Lower lobe of right lung (tissue), 2 donors: ENCODE results near the gene LAMB3. TPM values are rescaled to one million over a fixed set of nuclear protein-coding genes. Genes with fewer than 3 reads are reported as not detected.

Experiments used
- ATAC-seq, 2 donors: fragments of 200-7000 bp; cut with Tn5 transposase; one replicate each; pipeline ENCODE4 v1.9.1; 2020 to 2022; ENCODE audit warnings: mild to moderate bottlenecking in 2 of 2, moderate library complexity in 2 of 2
- DNase-seq: peaks from one replicate; pipeline ENCODE4 v3.0.0-alpha.2; 2020
- H3K27ac ChIP-seq: fragments of 200-600 bp; one replicate; pipeline ENCODE4 v1.8.0; 2022
- H3K27me3 ChIP-seq: fragments of 200-600 bp; one replicate; pipeline ENCODE4 v1.8.0; 2022; ENCODE audit warnings: low read depth
- H3K36me3 ChIP-seq: fragments of 200-600 bp; one replicate; pipeline ENCODE4 v1.8.0; 2022; ENCODE audit warnings: mild to moderate bottlenecking
- H3K4me1 ChIP-seq: fragments of 200-600 bp; one replicate; pipeline ENCODE4 v1.8.0; 2022
- H3K4me3 ChIP-seq: fragments of 200-600 bp; one replicate; pipeline ENCODE4 v1.8.0; 2022; ENCODE audit warnings: mild to moderate bottlenecking
- H3K9me3 ChIP-seq: fragments of 200-600 bp; one replicate; pipeline ENCODE4 v1.8.0; 2022
- intact Hi-C: fragments of 100-400 bp; cut with DNase I; formaldehyde crosslinking; loops from one replicate; pipeline ENCODE4 v1.11.0; 2022
- total RNA-seq: library from RNA; stranded (reverse); fragmentation: NEBNext Ultra II Directional; extraction: Animal tissue kit (Norgen Biotek cat#: 25700); gene quantifications from one replicate; pipeline ENCODE4 v1.2.1, GENCODE V29; 2021
- TF ChIP-seq, protein P1 (sequence below): fragments of 200-600 bp; IDR thresholded peaks from one replicate; pipeline ENCODE4 v1.8.0; 2022; ENCODE audit warnings: antibody characterized with exemption, mild to moderate bottlenecking
- donor health status: DM: no; HTN: yes; CAD: no; lungs with severe emphysema.

The LAMB3 gene
- total RNA-seq, 1 donor from 2014 or later = 47.2 TPM

DNA sequence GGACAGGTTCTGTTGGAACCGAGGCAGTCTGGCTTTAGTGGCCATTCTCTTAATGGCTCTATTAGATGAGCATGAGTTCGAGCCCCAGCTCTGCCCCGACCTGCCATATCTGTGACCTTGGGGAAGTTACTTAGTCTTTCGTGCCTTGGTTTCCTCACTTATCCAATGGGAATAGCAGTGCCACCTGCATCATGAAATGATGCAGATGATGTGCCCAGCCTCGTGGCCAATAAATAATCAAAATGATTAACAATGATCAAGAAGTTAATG lies 38.1 kb downstream of the LAMB3 start:
- H3K9me3 ChIP-seq = no peaks in the 10 kb centered on the region
- intact Hi-C loops = no loop called here
- H3K4me3 ChIP-seq = no peak overlapping the region
- DNase-seq = no peak
- TF ChIP-seq, protein P1, sequence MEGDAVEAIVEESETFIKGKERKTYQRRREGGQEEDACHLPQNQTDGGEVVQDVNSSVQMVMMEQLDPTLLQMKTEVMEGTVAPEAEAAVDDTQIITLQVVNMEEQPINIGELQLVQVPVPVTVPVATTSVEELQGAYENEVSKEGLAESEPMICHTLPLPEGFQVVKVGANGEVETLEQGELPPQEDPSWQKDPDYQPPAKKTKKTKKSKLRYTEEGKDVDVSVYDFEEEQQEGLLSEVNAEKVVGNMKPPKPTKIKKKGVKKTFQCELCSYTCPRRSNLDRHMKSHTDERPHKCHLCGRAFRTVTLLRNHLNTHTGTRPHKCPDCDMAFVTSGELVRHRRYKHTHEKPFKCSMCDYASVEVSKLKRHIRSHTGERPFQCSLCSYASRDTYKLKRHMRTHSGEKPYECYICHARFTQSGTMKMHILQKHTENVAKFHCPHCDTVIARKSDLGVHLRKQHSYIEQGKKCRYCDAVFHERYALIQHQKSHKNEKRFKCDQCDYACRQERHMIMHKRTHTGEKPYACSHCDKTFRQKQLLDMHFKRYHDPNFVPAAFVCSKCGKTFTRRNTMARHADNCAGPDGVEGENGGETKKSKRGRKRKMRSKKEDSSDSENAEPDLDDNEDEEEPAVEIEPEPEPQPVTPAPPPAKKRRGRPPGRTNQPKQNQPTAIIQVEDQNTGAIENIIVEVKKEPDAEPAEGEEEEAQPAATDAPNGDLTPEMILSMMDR = no peak
- H3K27me3 ChIP-seq = no peaks in the 10 kb centered on the region
- H3K4me1 ChIP-seq = no peaks in the 10 kb centered on the region
- H3K27ac ChIP-seq = no peak overlapping the region
- H3K36me3 ChIP-seq = peaks cover 8% of the 10 kb centered on the region
- no peak for ATAC-seq

- H3K36me3 ChIP-seq = peaks cover 8% of the 10 kb centered on the region
- intact Hi-C loops = no loop called here
- H3K4me3 ChIP-seq = no peak overlapping the region
- H3K9me3 ChIP-seq = no peaks in the 10 kb centered on the region
- TF ChIP-seq, protein P1 = no peak
- no peak overlapping the region for H3K27ac ChIP-seq
- H3K4me1 ChIP-seq = no peaks in the 10 kb centered on the region
- ATAC-seq (no peak), DNase-seq (no peak)
- H3K27me3 ChIP-seq = no peaks in the 10 kb centered on the region
These were observed 38.6 kb downstream of the LAMB3 start for GRCh38 chr1:209613400-209614150.

DNA sequence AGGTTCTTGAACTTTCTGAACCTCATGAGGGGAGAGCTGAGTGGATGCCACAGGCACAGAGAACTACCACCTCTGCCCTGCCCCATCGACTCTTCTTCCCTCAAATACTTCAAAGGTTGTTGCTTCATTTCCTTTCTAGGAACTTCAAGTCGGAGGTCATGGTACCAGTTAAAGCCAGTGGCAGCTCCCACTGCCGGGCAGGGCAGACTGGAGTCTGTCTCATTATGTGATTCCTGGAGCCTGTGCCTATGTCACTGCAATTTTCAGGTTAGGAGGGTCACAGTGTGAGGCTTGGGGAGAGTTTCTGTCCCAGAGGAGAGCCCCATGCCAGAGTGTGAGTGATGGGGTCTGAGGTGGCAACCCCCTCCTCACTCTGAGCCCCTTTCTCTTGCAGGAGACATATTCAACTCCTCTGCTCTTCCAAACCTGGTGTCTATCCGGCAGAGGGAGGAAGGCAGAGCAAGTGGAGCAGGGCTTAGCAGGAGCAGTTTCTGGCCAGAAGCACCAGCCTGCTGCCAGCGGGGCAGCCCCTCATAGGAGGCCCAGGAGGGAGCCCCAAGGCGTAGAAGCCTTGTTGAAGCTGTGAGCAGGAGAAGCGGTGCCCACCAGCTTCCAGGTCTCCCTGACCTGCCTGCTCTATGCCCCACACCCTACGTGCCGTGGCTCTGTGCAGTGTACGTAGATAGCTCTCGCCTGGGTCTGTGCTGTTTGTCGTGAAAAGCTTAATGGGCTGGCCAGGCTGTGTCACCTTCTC lies 39.4 kb downstream of the LAMB3 start:
- H3K4me3 ChIP-seq = no peak overlapping the region
- TF ChIP-seq, protein P1 = no peak
- intact Hi-C loops = no loop called here
- no peak for DNase-seq
- no peaks in the 10 kb centered on the region for H3K4me1 ChIP-seq
- peak in 1 of 2 donors; percentile 20 for ATAC-seq
- H3K36me3 ChIP-seq = peaks cover 8% of the 10 kb centered on the region
- H3K9me3 ChIP-seq = no peaks in the 10 kb centered on the region
- no peaks in the 10 kb centered on the region for H3K27me3 ChIP-seq
- H3K27ac ChIP-seq = no peak overlapping the region

GRCh38 chr1:209611771-209612570 lies 40.3 kb downstream of the LAMB3 start:
- DNase-seq = no peak
- Histone ChIP-seq H3K27ac (no peak overlapping the region), H3K4me1 (no peaks in the 10 kb centered on the region), H3K4me3 (no peak overlapping the region), H3K27me3 (no peaks in the 10 kb centered on the region), H3K9me3 (no peaks in the 10 kb centered on the region), H3K36me3 (peaks cover 8% of the 10 kb centered on the region)
- TF ChIP-seq, protein P1 = no peak
- peak; percentile 9 to 15 for ATAC-seq
- intact Hi-C loops = no loop called here

DNA sequence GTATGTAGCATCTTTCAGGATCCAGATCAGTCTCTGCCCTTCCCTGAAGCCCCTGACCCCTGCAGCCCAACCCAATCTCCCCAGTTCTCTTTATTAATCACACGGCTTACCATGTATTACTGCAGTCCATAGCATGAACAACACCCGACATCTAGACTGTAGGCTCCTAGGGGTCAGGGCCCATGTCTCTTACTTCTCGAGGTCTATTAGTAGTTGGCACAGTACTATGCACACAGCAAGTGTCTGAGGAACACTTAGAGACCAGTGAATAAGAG lies 41.7 kb downstream of the LAMB3 start:
- no peak overlapping the region for H3K4me3 ChIP-seq
- no peaks in the 10 kb centered on the region for H3K4me1 ChIP-seq
- peaks cover 4% of the 10 kb centered on the region for H3K36me3 ChIP-seq
- H3K27me3 ChIP-seq = no peaks in the 10 kb centered on the region
- ATAC-seq (no peak), DNase-seq (no peak)
- TF ChIP-seq, protein P1 = no peak
- H3K9me3 ChIP-seq = no peaks in the 10 kb centered on the region
- H3K27ac ChIP-seq = no peak overlapping the region
- intact Hi-C loops = no loop called here
